Measurements from ENCODE around the gene PRKAA1.
A peak's percentile ranks its signal among the peaks of the same experiment; 100 is the strongest.
"Not testable (repeated sequence)": the region's sequence is repeated elsewhere in the genome, so short reads cannot be mapped to it uniquely, and the experiment has no call there.

Gene PRKAA1

DNA sequence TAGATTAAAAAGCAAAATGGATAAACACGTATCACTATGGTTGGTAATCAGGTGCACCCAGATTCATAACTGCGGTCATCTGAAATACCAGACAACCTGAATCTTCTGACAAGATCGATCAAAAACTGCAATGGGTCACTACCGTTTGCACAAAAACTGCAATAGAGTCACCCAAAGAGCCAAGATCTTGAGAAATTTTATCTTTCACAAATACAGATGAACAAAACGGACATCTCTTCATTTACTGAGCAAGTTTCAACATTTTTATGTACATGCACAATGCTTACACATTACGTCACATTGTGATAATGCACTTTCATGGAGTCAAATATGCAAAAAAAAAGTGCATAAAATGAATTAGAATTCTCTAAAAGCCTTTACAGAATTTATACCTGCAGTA lies 18.6 kb downstream of the PRKAA1 start:
- no peak for DNase-seq

DNA sequence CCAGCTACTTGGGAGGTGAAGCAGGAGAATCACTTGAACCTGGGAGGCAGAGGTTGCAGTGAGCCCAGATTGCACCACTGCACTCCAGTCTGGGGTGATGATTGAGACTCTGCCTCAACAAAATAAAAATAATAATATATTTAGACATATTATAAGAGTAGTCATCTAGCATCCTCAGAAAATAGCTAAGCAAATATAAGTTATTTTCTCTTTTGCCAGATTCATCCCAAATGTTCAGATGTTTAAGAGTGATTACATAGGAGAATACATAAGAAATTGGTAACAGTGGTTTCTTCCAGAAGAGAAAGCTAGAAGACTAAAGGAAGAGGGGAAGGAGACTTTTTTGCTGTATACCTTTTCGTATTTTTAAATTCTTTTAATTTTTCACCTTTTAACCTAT lies 20.0 kb downstream of the PRKAA1 start:
- no peak for DNase-seq

DNA sequence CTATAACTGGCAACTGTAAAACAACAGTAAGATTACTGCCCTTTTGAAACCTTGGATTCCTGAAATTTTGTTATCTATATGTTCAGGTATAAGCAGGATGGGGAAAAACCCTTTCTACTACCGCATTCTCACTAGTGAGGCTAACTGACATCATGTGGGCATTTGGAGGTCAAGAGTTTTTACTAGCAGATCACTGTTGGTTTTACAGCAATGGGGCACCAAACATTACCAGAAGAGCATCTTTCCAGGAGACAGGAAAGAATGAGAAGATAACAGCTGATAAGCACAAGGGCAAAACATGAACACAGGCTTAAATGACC lies 21.6 kb downstream of the PRKAA1 start:
- no peak for DNase-seq

DNA sequence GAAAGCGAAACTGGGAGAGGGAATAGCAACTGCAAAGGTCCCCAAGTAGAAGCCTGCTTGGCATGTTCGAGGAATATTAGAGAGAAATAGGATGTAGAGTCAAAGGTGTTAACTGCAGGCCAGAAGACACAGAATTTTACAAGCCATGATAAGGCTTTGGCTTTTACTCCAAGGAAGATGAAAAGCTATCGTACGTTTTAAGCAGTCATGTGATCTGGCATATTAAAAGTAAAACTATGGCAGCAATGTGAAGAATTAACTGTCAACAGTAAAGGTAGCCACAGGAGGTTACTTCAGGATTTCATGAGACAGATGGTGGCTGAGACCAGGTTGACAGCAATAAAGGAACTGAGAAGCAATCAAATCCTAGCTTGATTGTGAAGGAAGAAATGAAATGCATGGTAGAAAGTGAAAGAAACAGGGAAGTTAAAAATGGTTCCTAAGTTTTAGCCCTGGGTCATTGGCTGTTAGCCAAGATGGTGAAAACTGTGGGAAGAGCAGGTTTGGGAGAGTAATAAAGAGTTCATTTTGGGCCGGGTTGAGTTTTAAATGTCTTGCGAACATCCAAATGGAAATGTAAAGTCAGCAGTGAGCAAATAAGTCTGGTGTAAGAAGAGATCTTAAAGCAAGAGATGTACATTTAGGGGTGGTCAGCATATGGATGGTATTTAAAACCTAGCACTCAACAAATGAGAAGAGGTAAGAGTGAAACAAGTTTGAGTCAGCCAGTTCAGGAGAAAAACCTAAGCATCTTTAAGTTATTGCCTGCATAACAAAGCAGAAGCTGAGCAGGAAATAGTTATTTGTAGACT lies 22.1 kb downstream of the PRKAA1 start:
- DNase-seq, result no peak

DNA sequence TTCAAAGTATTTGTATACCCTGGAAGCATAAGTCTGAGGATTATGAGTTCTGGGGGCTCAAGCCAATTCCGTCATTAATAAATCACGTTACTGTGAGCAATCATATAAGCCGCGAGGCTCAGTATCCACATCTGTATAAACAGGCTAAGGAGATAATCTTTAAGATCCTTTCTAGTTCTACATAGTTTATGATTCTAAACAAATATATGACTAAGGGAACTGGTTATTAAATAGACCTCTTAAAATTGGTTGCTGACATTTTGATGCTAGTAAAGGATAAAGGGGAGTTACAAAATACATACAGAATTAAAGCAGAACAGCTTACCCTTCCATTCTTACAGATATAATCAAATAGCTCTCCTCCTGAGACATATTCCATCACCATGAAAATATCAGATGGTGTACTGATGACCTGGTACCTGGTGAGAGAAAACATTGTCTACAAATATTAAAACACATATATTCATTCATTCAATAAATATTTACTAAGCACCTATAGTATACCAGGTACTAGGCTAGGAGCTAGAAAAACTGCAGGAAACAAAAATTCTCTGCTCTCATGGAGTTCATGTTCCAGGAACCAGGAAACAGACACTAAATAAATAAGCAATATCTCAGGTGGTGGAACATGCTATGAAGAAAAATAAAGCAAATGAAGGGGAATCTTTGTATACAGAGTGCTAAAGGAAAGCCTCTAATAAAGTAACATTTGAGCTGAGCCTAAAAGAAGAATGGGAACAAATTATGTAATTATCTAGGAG lies 22.9 kb downstream of the PRKAA1 start:
- no peak for DNase-seq

DNA sequence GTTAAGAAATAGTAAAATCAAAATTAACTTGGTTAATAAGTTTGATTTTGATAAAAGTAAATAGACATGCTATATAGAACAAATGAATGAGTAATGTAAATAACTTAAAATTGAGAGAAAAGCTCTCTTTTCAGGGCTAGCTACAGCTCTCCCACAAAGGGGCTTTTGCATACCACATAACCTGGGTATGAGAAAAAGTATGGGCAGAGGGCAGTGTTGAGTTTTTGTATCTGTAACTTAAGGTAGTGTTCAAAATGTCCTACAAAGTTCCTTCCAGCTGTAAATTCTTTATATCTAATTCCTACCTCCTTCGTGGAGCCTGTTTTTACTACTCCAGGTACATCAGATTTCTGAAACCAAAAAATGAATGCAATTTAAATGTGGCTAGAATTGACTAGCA lies 23.6 kb downstream of the PRKAA1 start:
- no peak for DNase-seq

DNA sequence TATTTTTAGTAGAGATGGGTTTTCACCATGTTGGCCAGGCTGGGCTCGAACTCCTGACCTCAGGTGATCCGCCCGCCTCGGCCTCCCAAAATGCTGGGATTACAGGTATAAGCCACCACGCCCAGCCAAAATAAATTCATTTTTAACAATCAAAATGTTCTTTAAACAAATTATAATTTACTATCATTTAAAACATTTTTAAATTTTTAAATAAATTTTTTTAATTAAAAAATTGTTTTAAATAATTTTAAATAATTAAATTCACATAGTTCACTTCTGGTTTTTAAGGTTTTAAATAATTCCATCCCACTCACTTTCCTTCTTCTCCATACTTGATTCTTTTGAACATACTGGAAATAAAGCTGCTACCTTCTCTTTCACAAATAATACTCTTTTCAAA lies 27.4 kb downstream of the PRKAA1 start:
- no peak for DNase-seq

DNA sequence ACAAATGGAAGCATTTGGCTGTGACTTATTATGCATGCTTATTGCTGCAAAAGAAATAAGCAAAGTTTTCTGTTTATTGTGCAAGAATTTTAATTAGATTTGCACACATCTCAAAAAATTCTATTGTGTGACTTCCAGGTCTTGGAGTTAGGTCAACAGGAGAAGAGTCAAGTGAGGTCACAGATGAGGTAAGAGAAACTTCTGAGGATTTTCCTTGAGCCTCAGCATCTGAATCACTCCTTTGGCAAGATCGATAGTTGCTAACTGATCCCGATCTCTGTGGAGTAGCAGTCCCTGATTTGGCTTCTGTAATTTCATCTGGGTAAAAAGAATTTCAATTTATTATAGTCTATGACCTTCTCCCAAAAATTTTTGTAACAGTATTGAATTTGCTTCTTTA lies 35.5 kb downstream of the PRKAA1 start:
- no peak for DNase-seq

DNA sequence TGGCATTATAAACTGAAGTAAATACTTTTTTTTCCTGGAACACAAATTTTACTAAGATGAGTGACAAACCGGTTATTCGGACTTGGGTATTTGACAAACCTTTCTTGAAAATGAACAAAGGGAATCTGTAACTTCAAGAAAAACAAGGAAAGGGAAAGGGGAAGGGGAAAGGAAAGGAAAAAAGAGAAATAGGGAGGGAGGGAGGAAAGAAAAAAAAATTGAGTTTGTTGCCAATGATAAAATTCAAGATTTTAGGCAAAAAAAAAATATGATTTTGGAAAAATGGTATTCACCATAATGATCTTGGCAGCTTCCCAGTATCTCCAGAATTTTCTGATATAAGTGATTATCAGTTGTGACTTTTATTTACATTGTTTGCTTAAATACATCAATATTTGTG lies 40.8 kb downstream of the PRKAA1 start:
- DNase-seq, result no peak

DNA sequence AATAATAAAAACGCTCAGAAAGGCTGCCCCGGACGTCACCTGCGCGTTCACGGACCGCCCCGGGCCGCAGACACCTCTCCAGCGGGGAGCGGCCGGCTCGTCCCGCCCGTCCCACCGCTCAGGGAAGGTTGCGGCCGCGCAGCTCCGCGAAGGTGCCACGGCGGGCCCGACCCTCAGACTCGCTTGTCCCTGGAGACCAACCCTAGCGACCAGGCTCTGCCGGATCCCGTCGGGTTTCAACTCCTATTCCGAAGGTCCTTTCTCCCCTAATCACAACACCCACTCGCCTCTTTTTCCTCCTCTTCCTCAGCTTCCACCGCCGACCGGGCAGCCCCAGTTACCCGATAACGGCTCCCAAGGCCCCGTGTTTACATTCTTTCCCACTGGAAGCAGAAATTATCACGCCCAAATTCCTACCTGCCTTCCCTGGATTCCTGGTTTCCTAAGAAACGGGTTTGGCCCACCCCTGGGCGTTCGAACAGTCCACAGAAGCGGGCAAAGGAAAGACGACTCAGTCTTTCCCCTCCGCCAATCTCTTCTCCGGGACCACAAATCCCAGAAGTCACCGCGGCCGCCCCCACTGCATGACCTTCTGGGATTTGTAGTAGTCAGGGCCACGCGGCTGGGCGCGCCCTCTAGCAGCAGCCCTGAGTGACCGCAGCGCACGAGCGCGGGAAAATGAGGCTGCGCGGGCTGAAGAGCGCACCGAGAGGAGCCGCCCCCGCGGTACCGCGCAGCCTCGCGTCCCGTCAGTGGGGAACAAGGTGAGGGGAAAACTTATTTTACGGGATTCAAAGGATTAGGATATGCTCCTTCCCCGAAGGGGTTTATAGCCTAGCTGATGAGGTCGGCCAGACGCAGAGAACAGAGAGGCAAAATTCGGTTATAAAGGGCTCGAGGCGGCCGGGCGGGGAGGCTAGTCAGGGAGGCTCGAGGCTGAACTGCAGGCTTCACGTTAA lies 42.5 kb downstream of the PRKAA1 start, which contains the start of gene TTC33:
TSS of gene TTC33 (minus strand) at position 555 of the 959 bp plus-strand sequence. CDS start 8,943 bp downstream, outside the sequence.
- peak; percentile 92 for DNase-seq

DNA sequence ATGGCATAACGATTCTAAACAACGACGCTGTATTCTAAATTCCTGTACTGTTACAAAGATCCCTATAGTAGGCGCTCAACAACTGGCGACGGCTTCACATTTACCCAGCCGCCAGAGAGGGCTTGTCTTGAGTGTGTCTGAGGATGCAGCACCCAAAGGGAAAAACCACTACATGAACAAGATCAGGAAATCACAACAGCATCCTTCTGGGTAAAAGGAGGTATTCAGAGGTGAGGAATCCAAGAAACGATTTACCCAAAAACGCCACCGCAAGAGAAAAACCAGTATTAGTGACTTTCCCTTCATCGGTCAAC lies 43.1 kb downstream of the PRKAA1 start:
- DNase-seq, result peak; percentile 71

DNA sequence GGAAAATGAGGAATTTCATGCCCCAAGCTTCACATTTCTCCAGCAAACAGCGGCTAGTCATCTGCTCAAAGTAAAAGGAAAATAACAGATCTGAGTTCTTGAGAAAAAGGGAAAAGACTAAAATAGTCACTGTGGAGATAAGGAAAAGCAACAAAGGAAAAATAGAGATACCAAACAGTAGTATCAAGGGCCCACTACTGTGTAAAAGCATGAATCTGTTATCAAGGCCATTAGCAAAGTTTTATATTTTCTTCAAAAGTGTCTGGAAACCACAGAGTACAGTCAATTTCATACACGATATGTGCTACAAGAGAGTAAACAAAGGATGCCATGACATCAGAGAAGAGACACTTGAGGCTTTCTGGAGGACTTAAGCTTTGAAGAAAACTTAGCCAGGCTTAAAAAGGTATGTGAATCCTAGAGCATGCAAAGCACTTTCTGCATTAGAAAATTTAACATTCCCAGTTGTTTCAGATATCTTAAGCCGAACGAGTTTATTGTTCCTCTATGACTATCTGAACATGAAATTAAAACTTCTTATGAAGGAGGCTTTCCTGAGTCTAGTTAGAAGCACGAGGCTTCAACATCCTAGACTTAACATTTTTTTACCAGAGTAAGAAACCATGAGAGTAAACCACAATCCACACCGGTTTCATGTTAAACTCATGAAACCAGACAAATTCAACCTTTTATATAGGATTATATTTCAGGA lies 43.6 kb downstream of the PRKAA1 start:
- no peak for DNase-seq

DNA sequence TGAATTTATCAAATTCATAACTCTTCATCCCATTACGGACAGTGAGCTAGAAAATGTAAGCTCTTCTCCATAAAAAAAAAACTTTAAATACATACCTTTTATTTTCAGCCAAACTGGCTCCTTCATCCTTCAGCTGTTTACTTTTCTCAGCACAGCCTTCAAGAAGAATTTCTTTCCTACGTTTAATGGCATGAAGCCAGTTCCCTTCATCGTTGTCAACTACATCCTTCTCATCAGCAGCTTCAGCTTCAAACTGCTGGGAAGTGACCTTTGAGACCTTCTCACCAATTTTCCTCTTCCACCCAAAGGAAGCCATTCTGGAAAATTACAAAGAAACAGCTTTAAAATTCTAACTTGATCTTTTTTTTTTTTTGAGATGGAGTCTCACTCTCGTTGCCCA lies 51.5 kb downstream of the PRKAA1 start:
- no peak for DNase-seq

DNA sequence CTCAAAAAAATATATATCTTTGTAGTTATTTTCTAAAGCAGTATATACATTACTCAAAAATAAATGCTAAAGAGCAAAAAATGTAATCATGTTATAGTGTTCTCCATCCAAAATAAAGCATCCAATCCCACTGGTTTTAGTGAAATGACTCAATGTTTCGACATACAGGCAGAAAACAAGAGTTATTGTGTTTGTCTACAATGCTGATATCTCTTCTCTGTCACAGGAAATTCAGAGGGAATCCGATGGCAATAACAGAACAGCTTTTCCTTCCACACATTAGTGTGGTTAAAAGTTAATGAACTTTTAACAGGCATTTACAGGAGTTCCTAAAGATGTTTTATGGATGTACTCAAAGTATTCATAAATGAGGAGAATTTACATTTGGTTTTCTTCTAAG lies 54.4 kb downstream of the PRKAA1 start:
- no peak for DNase-seq

DNA sequence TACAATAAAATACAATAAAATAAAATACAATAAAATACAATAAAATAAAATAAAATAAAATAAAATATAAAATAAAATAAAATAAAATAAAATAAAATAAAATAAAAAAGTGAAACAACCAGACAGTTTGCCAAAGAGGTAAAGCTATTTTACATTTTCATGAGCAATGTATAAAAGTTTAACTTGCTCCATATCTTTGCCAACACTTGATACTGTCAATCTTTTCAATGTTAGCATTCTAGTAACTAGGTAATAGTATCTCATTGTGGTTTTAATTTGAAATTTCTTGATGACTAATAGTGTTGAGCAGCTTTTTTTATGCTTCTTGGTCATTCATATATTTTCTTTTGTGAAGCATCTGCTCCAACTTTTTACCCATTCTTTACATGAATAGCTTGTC lies 59.7 kb downstream of the PRKAA1 start:
- no peak for DNase-seq

DNA sequence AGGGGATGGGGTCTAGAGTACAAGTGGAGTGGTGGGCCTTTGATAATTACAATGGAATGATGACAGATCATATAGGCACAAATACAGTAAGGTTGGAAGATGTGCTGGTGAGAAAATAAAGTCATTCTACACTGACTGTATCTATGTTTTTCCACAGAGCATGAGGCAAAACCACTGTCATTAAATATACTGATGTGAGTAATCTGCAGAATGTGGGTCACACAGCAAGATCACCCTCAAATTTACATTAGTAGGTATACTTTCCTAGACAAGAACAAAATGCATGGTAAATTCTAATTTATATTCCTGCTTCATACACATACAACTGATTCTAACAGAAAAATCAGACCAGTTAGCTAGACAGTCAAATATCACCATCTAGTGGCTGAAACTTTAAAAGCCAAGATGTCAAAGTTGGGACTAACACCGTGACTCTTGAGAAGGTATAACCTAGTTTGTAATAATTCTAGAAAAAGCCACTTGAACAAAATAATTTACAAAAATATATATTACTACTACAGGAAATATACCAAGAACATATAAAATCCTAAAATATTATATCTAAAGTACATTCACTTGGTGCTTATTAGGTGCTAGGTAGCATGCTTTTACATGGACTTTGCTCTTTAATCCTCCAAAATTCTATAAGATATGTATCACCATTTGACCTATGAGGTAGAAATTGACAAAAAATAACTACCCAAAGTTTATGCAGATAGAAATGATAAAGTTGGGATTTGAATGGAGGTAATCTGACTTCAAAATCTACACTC lies 61.9 kb downstream of the PRKAA1 start:
- no peak for DNase-seq

DNA sequence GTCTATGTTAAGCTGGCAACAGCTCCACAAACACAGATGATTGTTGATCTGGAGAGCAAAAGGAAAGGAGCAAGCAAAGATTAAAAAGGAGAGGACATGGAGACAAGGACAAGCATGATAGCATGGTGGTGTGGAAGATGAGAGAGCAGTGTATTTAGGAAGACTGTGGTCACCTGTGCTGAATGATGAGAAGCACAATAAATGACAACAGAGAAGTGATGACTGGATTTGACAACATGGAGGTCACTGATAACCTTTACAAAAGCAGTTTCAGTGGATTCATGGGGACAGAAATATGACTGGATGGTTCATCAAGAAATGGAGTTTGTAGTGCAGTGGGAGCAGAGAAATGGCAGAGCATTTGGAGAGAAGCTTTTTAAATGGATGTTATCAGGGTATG lies 62.6 kb downstream of the PRKAA1 start:
- DNase-seq, result no peak

DNA sequence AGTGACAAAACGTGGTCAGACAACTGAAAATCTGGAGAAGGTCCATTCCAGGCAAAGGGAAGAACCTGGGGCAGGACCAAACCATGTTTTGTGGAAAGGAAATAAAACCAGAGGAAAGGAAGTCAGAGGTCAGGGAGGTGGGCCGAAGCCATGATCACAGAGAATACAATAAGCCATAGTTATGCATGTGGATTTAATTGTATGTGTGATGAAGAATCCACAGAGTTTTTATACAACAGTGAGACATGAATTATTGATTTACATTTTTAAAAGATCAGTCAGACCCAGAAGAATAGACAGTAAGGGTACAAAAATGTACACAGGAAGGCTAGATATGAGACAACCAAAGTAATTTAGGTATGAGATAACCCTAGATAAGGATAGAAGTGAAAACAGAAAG lies 63.2 kb downstream of the PRKAA1 start:
- DNase-seq, result no peak

DNA sequence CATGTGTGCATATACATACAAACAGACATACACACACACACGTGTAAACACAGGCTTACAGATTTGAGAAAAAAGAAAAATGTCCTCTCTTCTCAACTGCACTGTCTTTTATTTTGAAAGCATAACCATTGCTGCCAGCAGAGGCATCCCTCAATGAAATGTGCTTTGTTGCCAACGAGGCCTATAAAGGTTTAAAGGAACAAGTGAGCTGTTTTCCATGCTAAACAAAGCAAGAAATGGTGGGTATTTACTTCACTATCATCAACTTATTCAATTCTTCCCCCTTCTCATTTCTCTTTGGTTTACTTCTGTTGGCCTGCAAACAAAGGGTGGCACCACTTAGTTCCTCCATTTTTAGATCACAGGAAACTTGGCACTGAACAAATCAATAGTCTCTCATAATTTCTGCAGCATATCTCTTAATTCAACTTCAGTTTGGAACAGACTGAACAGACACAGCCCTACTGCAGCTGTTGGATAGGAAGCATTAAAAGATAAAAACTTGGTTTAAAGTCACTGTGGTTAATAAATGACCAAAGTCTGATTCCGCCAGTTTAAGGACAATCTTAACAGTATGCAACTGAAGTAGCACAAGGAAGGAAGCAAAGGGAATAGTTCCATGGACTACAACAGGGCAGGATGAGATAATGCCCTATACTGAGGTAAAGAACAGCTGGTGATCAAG lies 64.2 kb downstream of the PRKAA1 start:
- DNase-seq, result no peak

DNA sequence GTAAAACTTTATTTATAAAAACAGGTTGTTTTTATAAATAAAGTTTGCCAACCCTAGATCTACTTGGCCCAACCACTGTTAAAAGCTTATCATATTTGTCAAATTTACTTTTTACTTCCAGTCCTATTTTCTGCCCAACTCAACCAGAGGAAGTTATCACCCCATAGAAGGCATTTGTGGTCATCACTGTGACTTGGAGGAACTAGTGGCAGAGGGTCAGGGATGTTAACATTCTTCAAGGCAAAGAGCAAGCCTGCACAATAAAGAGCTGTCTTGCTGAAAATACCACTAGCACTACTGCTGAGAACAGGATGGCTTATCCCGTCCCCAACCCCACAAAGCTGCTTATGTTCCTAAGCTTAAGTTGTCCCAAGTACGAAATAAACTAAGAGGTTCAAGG lies 64.7 kb downstream of the PRKAA1 start:
- no peak for DNase-seq

DNA sequence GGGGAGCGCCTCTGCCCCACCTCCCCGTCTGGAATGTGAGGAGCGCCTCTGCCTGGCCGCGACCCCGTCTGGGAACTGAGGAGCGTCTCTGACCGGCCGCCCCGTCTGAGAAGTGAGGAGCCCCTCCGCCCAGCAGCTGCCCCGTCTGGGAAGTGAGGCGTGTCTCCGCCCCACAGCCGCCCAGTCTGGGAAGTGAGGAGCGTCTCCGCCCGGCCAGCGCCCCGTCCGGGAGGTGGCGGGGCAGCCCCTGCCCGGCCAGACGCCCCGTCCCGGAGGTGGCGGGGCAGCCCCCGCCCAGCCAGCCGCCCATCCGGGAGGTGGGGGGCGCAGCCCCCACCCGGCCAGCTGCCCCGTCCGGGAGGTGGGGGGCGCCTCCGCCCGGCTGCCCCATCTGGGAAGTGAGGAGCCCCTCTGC lies 75.7 kb downstream of the PRKAA1 start:
- DNase-seq, result not testable (repeated sequence)
